ENCODE data around the gene RAD51B. TPM values are rescaled to one million over a fixed set of nuclear protein-coding genes. Genes with fewer than 3 reads are reported as not detected.

Gene RAD51B
- polyA plus RNA-seq, 1 donor = 13.3 TPM

DNA sequence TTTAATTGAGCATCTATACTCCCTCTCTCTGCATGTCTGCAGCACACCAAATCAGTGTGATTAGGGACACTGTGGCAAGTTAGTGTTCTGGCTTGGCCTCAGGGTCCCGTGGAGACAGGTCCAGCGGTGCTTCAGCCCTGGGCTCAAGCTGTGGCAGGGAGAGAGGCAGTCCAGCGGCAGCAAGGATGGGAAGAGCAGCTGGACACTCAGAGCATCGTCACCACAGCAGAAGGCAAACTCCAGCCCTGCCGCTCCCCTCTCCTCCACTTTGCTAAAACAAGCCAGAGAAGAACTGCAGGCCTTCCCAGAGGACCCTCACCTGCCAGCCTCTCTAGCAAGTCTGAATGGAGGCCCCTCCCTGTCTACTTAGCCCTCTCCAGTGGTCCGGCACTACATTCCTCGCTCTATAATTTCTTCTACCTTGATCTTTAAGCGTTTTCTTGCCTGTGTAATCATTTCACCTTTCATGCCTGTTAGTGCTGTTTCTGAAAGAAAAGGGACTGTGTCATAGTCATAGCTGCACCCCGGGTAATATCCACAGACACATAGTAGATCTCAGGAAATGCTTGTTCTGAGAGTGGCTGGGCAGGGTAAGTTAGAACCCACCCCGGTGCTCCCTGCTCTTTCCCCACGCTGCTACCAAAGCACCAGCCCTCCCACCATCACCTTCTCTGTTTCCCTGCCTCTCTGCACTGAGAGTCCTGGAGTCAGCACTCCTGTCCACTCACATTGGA lies 951.1 kb downstream of the RAD51B start:
- DNase-seq = no peak

DNA sequence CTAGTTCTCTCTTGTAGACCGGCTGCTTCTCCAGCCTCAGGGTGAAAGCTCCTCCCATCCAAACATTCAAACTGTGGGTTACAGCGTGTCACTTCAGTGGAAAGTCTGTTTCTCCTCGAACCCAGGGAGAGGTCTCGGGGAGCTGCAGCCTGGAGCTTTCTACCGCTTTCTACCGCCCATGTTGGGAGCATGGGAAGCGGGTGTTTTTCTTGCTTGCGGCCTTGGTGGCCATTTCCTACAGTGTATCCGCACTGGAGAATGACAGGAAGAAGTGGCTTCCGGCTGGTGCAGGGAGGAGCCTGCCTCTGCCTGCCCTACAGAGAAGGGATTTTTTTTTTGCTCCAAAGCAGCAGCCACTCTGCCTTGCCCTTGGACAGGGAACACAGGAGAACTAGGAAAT lies 952.1 kb downstream of the RAD51B start:
- DNase-seq = no peak

DNA sequence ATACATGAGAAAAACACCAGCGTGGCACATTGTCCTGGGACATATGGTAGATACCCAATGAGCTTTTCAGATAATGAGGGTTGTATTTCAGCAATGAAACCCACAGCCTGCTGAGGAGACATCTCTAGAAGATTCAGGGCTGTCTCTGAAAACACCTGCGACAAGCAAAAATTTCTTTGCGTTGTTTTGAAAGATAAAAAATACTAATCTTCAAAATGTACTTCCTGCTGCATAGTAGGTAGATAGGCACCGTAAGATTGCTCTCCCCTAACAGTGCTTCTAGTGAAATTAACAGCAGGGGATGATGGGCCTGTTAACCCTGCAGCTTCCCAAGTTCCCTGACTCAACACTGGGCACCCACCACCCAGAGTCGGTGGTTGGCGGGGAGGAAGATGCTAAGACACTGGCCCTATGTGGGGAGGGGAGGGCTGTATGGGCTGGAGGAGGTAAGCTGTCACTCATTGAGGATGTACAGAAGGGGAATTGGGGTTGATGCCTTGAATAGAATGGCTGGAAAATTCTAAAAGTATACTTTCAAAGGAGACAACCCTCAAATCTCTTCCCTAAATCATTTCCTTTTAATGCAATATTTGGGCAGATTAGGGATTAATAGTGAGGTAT lies 953.3 kb downstream of the RAD51B start:
- DNase-seq = no peak

DNA sequence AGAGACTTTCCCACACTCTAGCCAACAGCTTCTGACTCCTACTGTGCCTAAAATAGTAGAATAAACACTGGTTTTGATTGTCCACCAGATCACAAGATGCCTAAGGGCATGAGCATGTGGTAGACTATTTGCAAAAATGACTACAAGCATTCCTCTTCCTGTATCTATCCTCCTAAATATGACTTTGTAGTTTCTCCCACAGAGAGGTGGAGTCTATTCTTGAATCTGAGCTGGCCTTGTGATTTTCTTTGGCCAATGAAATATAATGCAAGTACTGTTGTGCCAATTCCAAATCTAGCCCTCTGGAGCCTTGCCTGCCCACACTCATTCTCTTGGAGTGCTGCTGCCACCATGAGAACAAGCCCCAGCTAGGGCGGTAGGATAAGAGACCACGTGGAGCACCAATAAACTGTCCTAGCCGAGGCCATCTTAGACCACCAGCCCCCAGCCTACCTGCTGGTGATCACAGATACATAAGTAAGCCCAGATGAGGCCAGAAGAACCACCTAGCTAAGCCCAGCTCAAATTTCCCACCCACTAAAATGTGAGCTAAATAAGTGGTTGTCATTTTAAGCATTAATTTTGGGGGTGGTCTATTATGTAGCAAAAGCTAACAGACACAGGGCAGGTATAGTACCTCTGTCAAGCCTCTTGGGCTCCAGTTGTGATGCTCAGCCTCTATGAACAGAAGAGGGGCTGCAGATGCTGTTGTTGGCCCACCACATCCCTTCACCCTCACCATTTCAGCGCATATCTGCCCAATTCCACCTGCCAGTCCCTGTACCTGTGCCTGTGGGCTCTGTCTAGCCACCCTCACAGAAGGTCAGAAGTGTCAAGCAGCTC lies 955.4 kb downstream of the RAD51B start:
- DNase-seq = no peak

DNA sequence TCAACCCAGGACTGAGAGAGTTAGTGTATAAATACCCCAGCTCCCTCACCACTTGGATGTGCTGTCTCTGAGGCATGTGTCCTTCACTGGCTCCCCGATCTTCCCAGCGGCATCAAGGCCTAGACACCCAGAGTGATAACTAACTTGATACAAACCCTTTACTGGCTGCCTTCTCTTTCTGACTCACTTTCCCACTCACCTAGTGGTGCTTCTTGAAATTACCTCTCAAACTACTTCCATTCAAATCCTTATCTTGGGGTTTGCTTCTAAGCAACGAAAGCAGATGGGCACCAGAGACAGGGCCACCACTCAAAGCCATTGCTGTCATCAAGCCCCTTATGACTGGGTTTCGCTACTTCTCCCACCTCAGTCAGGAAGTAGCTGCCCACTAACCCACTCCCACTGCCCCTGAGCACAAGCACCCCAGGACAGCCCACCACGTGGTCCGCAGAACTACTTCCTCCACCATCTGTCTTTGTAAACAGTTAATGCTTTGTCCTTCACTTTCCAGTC lies 956.1 kb downstream of the RAD51B start:
- no peak for DNase-seq

DNA sequence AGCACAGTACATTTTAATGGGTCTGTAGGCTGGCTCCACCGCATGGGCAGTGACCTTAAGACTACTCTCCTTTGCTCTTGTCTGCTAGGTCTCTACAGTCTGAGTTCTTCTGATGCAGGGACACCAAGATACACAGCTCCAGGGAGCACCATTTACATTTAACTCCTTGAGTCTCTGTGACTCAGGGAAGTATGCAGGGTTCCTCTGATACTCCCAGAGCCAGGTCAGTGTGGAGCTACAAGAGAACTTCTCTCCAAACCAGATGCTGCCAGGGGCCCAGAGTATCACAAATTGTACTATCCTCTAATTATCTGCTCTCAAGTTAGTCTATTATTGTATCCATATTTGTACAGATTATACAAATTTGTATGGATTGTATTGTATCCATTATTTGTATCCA lies 958.1 kb downstream of the RAD51B start:
- DNase-seq = no peak

Other genes starting within 250 kb of the RAD51B start
- 46.9 TPM for gene PIGH, start 219.5 kb upstream of the RAD51B start, polyA plus RNA-seq (ENCODE audit: insufficient read length)
- gene ARG2, start 199.9 kb upstream of the RAD51B start, polyA plus RNA-seq (ENCODE audit: insufficient read length) = 11.9 TPM
- 117 TPM for gene VTI1B, start 145.1 kb upstream of the RAD51B start, polyA plus RNA-seq (ENCODE audit: insufficient read length)
- 121 TPM for gene RDH11, start 124.0 kb upstream of the RAD51B start, polyA plus RNA-seq (ENCODE audit: insufficient read length)
- gene RDH12, start 117.9 kb upstream of the RAD51B start, polyA plus RNA-seq (ENCODE audit: insufficient read length) = 0.71 TPM
- 21.1 TPM for gene ZFYVE26, start 3.2 kb upstream of the RAD51B start, polyA plus RNA-seq (ENCODE audit: insufficient read length)

Data from left kidney (tissue), 2 donors.